ENCODE data around the gene LDLRAD2.

GRCh38 chr1:21779613-21780521 is 32.2 kb upstream of the LDLRAD2 start:
- TF ChIP-seq POLR2A (IDR thresholded peaks at IDR 0.05) (no peak), CTCF (IDR thresholded peaks at IDR 0.05) (no peak), POLR2AphosphoS5 (IDR thresholded peaks at IDR 0.05; ENCODE audit: insufficient read depth in 1 of 2, low read depth in 1 of 2) (no peak)

Measured in vagina (tissue), 2 donors.